OCI-LY1 (cell line): ENCODE results near the gene CBL.

ENCODE experiments used
- H2AFZ ChIP-seq: fragments of 200-600 bp; sonication (generic), shearing (Covaris generic); 2 replicates; pipeline ENCODE4 v1.6.0; 2014; ENCODE audit warnings: antibody characterized with exemption, mild to moderate bottlenecking, low read length
- H3F3A ChIP-seq: fragments of 200-600 bp; sonication (generic), shearing (Covaris generic); 2 replicates; pipeline ENCODE4 v1.6.0; 2014; ENCODE audit warnings: mild to moderate bottlenecking, antibody characterized with exemption, low read length, moderate library complexity; ENCODE audit not compliant: insufficient read depth
- H3K27ac ChIP-seq: fragments of 200-600 bp; sonication (generic); 2 replicates; pipeline ENCODE4 v1.5.1; 2014; ENCODE audit warnings: low read length, mixed run types, mild to moderate bottlenecking, low read depth; ENCODE audit not compliant: poor library complexity, severe bottlenecking
- H3K27me3 ChIP-seq: fragments of 200-600 bp; sonication (generic); 2 replicates; pipeline ENCODE4 v1.6.0; 2014; ENCODE audit warnings: antibody characterized with exemption, mild to moderate bottlenecking, low read length, moderate library complexity; ENCODE audit not compliant: insufficient read depth
- H3K36me3 ChIP-seq: fragments of 200-600 bp; sonication (generic); 2 replicates; pipeline ENCODE4 v1.6.1; 2014; ENCODE audit warnings: mild to moderate bottlenecking, antibody characterized with exemption, low read length, moderate library complexity, mixed read lengths; ENCODE audit not compliant: insufficient read depth
- H3K4me1 ChIP-seq: fragments of 200-600 bp; sonication (generic); 2 replicates; pipeline ENCODE4 v1.5.1; 2014; ENCODE audit warnings: mild to moderate bottlenecking, low read length, moderate library complexity; ENCODE audit not compliant: insufficient read depth, severe bottlenecking
- H3K4me2 ChIP-seq: fragments of 200-600 bp; sonication (generic), shearing (Covaris generic); 2 replicates; pipeline ENCODE4 v1.6.1; 2014; ENCODE audit warnings: low read length
- H3K4me3 ChIP-seq: fragments of 200-600 bp; sonication (generic); 2 replicates; pipeline ENCODE4 v1.5.1; 2014; ENCODE audit warnings: low read length, low read depth, mild to moderate bottlenecking, mixed read lengths; ENCODE audit not compliant: poor library complexity, severe bottlenecking
- H3K79me2 ChIP-seq: fragments of 200-600 bp; shearing (Covaris generic); 2 replicates; pipeline ENCODE4 v1.6.1; 2016; ENCODE audit warnings: mixed run types, low read length, mixed read lengths; ENCODE audit not compliant: insufficient read depth
- H3K9ac ChIP-seq: fragments of 200-600 bp; sonication (generic), shearing (Covaris generic); 2 replicates; pipeline ENCODE4 v1.6.1; 2014; ENCODE audit warnings: mild to moderate bottlenecking, low read length, mixed read lengths
- H3K9me2 ChIP-seq: fragments of 200-600 bp; sonication (generic), shearing (Covaris generic); 2 replicates; pipeline ENCODE4 v1.6.1; 2014; ENCODE audit warnings: low read depth, mild to moderate bottlenecking, low read length, mixed read lengths
- H3K9me3 ChIP-seq: fragments of 200-600 bp; shearing (Covaris generic); 2 replicates; pipeline ENCODE4 v1.6.1; 2014; ENCODE audit warnings: low read length, mixed read lengths
- H4K20me1 ChIP-seq: fragments of 200-600 bp; sonication (generic), shearing (Covaris generic); 2 replicates; pipeline ENCODE4 v1.6.0; 2016; ENCODE audit warnings: mild to moderate bottlenecking, low read length; ENCODE audit not compliant: insufficient read depth
- EZH2 ChIP-seq: fragments of 200-600 bp; sonication (generic), shearing (Covaris generic); IDR thresholded peaks from 2 replicates; pipeline ENCODE4 v1.8.0; 2017; ENCODE audit warnings: borderline replicate concordance, mixed run types, mild to moderate bottlenecking, antibody characterized with exemption, low read length, moderate library complexity, mixed read lengths
- TF ChIP-seq, protein P1 (sequence below): fragments of 200-600 bp; sonication (generic), shearing (Covaris generic); IDR thresholded peaks from 2 replicates; pipeline ENCODE4 v1.5.1; 2017; ENCODE audit warnings: mild to moderate bottlenecking, antibody characterized with exemption, low read length, moderate library complexity, mixed read lengths

Gene CBL

DNA sequence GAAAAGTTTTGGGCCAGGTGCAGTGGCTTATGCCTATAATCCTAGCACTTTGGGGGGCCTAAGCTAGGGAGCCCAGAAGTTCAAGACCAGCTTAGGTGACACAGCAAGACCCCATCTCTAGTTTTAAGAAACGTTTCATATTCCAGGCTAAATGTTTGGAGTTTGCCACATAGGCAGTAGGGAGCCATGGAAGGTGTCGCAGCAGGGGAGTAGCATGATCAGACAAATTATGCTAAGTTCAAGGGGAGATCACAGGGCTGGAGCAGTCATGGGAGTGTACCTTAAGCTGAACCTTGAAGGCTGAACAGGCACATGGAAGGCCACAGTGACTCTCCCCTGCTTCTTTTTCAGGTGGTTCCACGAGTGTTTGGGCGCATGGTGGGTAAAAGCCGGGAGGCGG, 26.8 kb upstream of the CBL start:
- H3K4me1 ChIP-seq: no peaks in the 10 kb centered on the region
- H3K4me3 ChIP-seq: no peak overlapping the region
- no peaks in the 10 kb centered on the region for H3K79me2 ChIP-seq
- no peaks in the 10 kb centered on the region for H3K27me3 ChIP-seq
- H3K4me2 ChIP-seq: no peak overlapping the region
- H3K27ac ChIP-seq: no peak overlapping the region
- no peaks in the 10 kb centered on the region for H3K9me2 ChIP-seq
- H3F3A ChIP-seq: no peaks in the 10 kb centered on the region
- no peaks in the 10 kb centered on the region for H3K36me3 ChIP-seq
- no peak overlapping the region for H2AFZ ChIP-seq
- no peak overlapping the region for H3K9ac ChIP-seq
- TF ChIP-seq EZH2: no peak
- TF ChIP-seq, protein P1, sequence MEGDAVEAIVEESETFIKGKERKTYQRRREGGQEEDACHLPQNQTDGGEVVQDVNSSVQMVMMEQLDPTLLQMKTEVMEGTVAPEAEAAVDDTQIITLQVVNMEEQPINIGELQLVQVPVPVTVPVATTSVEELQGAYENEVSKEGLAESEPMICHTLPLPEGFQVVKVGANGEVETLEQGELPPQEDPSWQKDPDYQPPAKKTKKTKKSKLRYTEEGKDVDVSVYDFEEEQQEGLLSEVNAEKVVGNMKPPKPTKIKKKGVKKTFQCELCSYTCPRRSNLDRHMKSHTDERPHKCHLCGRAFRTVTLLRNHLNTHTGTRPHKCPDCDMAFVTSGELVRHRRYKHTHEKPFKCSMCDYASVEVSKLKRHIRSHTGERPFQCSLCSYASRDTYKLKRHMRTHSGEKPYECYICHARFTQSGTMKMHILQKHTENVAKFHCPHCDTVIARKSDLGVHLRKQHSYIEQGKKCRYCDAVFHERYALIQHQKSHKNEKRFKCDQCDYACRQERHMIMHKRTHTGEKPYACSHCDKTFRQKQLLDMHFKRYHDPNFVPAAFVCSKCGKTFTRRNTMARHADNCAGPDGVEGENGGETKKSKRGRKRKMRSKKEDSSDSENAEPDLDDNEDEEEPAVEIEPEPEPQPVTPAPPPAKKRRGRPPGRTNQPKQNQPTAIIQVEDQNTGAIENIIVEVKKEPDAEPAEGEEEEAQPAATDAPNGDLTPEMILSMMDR: no peak
- no peaks in the 10 kb centered on the region for H3K9me3 ChIP-seq
- H4K20me1 ChIP-seq: no peaks in the 10 kb centered on the region

DNA sequence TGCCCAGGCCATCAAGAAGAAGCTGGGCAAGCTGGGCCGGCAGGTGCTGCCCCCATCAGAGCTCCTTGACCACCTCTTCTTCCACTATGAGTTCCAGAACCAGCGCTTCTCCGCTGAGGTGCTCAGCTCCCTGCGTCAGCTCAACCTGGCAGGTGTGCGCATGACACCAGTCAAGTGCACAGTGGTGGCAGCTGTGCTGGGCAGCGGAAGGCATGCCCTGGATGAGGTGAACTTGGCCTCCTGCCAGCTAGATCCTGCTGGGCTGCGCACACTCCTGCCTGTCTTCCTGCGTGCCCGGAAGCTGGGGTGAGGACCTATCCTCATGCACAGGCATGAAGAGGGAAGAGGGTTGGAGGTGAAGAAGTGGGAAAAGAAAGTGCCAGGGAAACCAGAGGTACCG, 26.2 kb upstream of the CBL start:
- no peaks in the 10 kb centered on the region for H4K20me1 ChIP-seq
- no peak overlapping the region for H3K27ac ChIP-seq
- no peaks in the 10 kb centered on the region for H3K4me1 ChIP-seq
- no peak overlapping the region for H3K4me2 ChIP-seq
- no peak overlapping the region for H3K4me3 ChIP-seq
- H3K9me2 ChIP-seq: no peaks in the 10 kb centered on the region
- H3K9me3 ChIP-seq: no peaks in the 10 kb centered on the region
- no peaks in the 10 kb centered on the region for H3K36me3 ChIP-seq
- H3K9ac ChIP-seq: no peak overlapping the region
- no peaks in the 10 kb centered on the region for H3K79me2 ChIP-seq
- TF ChIP-seq, protein P1: no peak
- no peak for TF ChIP-seq EZH2
- H2AFZ ChIP-seq: no peak overlapping the region
- no peaks in the 10 kb centered on the region for H3K27me3 ChIP-seq
- no peaks in the 10 kb centered on the region for H3F3A ChIP-seq

DNA sequence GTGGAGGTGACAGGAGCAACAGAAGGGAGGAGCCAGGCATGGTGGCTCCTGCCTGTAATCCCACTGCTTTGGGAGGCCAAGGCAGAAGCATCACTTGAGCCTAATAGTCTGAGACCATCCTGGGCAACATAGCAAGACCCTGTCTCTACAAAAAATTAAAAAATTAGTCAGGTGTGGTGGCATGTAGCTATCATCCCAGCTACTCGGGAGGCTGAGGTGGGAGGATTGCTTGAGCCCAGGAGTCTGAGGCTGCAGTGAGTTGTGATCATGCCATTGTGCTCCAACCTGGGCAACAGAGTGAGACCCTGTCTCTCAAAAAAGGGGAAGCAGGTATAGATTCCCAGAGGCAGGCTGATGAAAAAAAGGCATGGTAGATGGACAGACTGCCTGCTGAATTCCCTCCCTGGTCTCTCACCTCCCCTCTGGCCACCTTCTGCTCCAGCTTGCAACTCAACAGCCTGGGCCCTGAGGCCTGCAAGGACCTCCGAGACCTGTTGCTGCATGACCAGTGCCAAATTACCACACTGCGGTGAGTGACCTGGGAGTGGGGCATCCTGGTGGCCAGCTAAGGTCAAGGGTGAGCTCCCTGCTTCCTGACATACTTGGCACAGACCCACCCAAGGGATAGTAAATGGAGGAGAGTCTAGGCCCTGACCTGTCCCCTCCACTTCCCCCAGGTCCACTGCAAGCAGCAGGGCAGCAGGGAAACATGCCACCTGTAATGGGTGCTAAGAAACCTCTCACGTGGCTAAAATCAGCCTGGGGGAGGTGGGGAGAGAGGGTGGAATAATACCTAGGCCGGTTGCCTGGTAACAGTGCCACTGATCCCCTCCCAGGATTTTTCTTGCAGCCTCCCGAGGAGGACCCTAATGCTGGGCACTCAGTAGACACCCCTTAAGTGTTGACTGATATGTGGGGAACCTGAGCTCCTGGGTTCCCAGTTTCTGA, 25.1 kb upstream of the CBL start:
- Histone ChIP-seq H3K9me3 (no peaks in the 10 kb centered on the region), H3F3A (no peaks in the 10 kb centered on the region), H3K27me3 (no peaks in the 10 kb centered on the region), H3K4me3 (no peak overlapping the region), H3K4me1 (no peaks in the 10 kb centered on the region), H3K79me2 (no peaks in the 10 kb centered on the region), H4K20me1 (no peaks in the 10 kb centered on the region), H3K9ac (no peak overlapping the region), H3K27ac (no peak overlapping the region), H3K9me2 (no peaks in the 10 kb centered on the region), H3K36me3 (no peaks in the 10 kb centered on the region), H3K4me2 (no peak overlapping the region), H2AFZ (no peak overlapping the region)
- no peak for TF ChIP-seq EZH2
- TF ChIP-seq, protein P1: no peak
